ENCODE measurements around the gene EPHA2.

EPHA2 gene

DNA sequence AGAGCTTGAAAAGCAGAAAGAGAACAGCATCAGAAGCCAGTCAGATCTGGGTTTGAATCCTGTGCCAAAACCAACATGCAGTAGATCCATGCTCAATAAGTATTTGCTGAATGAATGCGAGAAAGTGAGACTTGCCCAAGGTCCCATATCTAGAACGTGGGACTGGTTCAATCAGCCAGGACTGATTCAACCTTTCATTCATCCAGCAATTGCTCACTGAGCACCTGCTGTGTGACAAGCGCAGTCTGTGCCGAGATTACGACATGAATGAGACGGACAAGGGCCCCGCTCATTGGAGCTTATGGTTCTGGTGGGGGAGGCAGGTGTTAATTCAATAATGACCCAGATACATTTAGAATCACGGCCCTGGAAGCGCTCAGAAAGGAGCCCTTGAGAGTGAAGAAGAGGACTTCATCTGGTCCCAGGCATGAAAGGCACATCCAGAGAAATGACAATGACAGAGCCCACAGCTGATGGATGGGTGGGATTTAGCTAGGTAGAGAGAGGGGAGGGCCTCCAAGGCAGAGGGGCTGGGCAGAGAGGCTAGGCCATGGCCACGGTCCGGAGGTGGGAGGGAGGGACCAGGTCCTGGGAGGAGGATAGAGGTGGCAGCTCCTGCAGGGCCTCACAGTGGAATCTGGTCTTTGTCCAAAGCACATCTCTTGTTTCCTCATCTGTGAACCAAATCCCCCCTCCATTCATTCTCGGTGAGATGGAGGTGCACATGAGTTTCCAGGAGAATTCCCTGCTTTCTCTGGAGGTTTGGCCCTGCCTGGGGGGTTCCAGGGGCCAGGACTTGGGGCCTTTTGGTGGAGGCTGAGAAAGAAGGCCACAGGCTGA lies 78.2 kb downstream of the EPHA2 start:
- H3K27ac Mint-ChIP-seq, result no peak overlapping the region

DNA sequence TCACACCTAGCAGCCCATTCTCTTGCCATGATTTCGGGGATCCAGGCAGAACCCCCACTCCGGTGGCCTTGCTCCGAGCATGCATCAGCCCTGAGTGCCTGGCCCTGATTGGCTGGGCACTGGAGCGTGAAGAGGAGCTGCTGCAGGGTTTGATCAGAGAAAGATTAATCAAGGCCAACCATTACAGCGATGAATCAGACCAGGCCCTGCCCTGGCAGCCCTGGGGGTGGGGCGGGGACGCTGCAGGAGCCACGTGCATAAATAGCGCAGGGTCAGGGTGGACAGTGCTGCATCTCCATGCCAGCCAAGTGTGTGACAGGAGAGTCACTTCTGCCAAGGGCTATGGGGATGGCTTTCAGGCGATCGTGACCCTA lies 79.0 kb downstream of the EPHA2 start:
- H3K4me1 Mint-ChIP-seq (ENCODE audit: low read depth), result peaks cover 9% of the 10 kb centered on the region
- no peak for DNase-seq (ENCODE audit: low spot score)
- peaks cover 24% of the 10 kb centered on the region for H3K27me3 Mint-ChIP-seq (ENCODE audit: low read depth)
- no peaks in the 10 kb centered on the region for H3K36me3 Mint-ChIP-seq (ENCODE audit: low read depth)
- no peak overlapping the region for H3K27ac Mint-ChIP-seq
- no peaks in the 10 kb centered on the region for H3K9me3 Mint-ChIP-seq
- H3K4me3 Mint-ChIP-seq, result no peak overlapping the region

More for the DNA sequence above, 78.2 kb downstream of the EPHA2 start:
- H3K4me3 Mint-ChIP-seq, result no peak overlapping the region
- DNase-seq (ENCODE audit: low spot score), result no peak
- no peaks in the 10 kb centered on the region for H3K9me3 Mint-ChIP-seq
- H3K36me3 Mint-ChIP-seq (ENCODE audit: low read depth), result no peaks in the 10 kb centered on the region
- H3K27me3 Mint-ChIP-seq (ENCODE audit: low read depth), result peaks cover 16% of the 10 kb centered on the region
- peaks cover 9% of the 10 kb centered on the region for H3K4me1 Mint-ChIP-seq (ENCODE audit: low read depth)

DNA sequence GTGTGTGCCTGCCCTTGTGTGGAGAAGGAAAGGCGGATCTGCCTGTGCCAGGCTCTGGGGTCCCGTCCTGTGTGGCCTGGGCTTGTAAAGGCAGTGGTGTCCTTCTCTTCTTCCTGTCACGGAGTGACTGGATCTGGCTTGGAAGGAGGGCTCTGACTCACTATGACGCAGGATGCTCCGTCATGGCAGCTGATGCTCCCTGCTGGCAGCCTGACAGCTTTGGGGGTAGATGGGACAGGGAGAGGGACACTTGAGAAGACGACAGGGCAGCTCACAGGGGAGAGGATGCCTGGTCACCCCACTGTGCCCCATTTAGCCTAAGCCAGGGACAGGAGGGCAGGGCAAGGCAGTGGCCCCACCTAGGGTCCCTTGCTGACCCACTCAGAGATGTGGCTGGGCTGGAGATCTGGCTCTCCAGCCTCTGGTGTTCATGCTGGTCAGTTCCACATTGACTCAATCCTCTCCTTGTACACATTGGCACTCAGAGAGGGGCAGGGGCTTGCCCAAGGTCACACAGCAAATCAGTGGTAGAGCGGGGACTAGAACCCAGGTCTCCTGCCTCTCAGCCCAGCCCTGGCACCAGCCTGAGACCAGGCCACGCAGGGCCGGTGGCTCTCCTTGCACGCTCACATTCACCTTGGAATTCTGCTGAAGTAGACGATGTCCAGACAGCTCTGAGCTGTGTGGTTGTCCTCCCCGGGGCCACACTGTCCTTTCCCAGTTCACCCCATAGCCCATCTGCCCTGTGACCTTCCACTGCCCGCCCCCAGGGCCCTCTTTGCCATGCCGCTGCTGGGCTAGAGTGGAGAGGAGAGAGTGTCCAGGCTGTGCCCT lies 79.6 kb downstream of the EPHA2 start:
- Mint-ChIP-seq H3K27me3 (ENCODE audit: low read depth) (peaks cover 28% of the 10 kb centered on the region), H3K36me3 (ENCODE audit: low read depth) (no peaks in the 10 kb centered on the region), H3K9me3 (no peaks in the 10 kb centered on the region), H3K4me1 (ENCODE audit: low read depth) (peaks cover 9% of the 10 kb centered on the region), H3K4me3 (no peak overlapping the region), H3K27ac (no peak overlapping the region)
- no peak for DNase-seq (ENCODE audit: low spot score)

DNA sequence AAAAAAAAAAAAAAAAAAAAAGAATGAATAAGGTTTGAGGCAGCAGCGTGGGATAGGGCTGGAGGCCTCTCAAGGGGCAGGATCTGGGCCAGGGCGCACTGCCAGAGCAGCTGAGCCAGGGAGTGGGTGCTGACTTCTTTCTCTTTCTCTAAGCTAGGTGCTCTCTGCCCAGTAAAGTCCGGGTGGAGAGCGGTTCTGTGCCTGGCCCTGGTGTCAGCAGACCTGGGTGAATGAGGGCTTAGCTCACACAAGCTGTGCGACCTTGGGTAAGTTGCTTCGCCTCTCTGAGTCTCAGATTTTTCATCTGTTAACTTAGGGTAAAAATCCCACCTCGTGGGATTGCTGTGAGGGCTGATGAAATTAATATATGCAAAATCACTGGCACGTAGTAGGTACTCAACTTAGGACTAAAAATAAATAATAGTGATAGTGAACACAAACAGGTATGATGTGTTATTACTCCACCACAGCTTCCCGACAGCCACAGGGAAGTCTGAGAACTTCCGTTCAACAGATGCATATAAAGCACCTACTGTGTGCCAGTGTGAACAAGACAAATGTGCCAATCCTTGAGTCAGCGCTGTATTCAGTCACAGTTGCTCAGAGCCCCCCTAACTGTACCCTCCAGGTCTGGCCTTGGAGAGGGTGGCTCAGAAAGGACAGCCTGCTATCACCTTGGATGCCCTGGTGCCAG lies 80.4 kb downstream of the EPHA2 start:
- Mint-ChIP-seq H3K27me3 (ENCODE audit: low read depth) (peaks cover 32% of the 10 kb centered on the region), H3K36me3 (ENCODE audit: low read depth) (no peaks in the 10 kb centered on the region), H3K9me3 (no peaks in the 10 kb centered on the region), H3K4me1 (ENCODE audit: low read depth) (peaks cover 9% of the 10 kb centered on the region), H3K4me3 (no peak overlapping the region), H3K27ac (no peak overlapping the region)
- no peak for DNase-seq (ENCODE audit: low spot score)
